SW 1271 (cell line): ENCODE results near the gene AMTN.

Experiments used
- DNase-seq, 2 experiments: peaks; one replicate each; lab custom pipeline; 2025; lab: John Stamatoyannopoulos, UW

AMTN gene

DNA sequence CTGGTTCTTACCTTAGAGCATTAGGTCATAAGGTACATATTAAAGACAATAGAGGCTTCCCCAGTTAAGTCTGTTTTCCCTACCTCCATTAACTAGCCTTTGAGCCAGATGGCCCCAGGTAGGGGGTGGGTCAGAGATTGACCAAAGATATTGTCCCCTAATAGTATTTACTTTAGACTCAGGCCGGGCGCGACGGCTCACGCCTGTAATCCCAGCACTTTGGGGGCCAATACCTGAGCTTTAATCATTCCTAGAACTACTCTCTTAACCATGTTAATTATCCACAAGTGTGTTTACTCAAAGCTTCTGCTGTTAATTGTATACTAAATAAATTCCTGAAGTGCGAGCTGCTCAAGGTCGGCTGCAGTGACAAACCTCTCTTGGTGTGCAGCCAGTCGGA is 45.7 kb downstream of the AMTN start:
- no peak for DNase-seq

- DNase-seq, result no peak
These were observed 52.4 kb downstream of the AMTN start for GRCh38 chr4:70570796-70571195.

DNA sequence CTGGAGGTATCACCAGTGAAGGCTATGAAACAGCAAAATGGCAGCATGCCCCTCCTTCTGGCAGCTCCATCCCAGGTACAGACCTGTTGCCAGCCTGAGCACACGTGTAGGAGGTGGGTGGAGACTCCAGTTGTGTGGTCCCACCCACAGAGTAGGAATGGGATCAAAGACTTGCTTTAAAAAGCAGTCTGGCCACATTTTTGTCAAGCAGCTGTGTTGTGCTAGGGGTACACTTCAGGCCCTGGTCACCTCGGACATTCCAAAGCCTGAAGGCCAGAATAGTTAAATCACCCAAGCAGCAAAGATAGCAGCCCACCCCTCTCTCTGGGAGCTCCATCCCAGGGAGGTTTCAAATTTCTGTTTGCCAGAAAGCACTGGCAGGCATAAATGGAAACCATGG is 53.4 kb downstream of the AMTN start:
- DNase-seq, result no peak

DNA sequence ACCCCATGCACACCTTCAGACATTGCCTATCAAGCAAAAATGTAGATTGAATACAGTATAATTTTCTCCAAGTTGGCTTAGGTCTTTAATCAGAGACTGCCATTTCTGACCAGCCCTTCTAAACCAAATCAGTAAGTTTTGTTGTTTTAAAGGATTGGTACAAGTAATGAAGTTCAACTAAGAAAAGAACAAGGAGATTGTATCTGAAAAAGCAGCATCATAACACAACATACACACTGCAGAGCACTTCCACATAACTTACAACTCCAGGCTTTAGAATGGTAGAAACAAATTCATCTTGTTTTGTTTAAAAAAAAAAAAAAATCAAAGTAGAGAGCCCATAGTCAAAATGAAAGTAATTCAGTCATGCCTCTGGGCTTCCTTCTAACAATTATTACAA is 57.6 kb downstream of the AMTN start:
- no peak for DNase-seq

- no peak for DNase-seq
These were observed 59.0 kb downstream of the AMTN start for GRCh38 chr4:70577220-70577927.

DNA sequence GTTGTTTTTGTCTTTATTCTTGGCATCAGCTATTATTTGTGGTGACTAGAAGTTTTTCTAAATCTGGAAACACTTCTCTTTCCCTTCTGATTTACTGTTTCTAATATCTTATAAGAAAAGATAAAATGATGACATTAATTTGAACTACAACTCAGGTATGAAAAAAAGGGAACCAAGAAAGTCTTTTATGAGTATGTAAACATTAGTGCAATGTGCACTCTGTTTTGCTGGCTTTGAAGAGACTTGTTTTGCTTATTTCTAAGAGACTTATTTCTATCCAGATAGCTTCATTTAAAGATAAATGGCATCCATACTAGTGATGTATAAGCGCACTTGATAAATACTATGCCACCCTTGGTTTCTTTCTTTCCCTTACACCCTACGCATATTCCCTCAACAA is 63.6 kb downstream of the AMTN start:
- no peak for DNase-seq
